Esophagus muscularis mucosa (tissue), 4 donors: Measurements from ENCODE around the gene SP2. TPM values are rescaled to one million over a fixed set of nuclear protein-coding genes. Genes with fewer than 3 reads are reported as not detected.
A peak's percentile ranks its signal among the peaks of the same experiment; 100 is the strongest.

ENCODE experiments used
- DNase-seq: peaks from one replicate; pipeline ENCODE4 v3.0.0-alpha.2; 2017; ENCODE audit errors: extremely low spot score
- H3K27ac ChIP-seq, 4 donors: fragments of 200-600 bp; sonication (generic); replicated peaks in 1 of 4; 1 replicate in 3 of 4; 2 replicates in 1 of 4; pipeline ENCODE4 v1.5.1; 2016 to 2019; ENCODE audit warnings: mild to moderate bottlenecking in 1 of 4
- H3K27me3 ChIP-seq, 4 donors: fragments of 200-600 bp; sonication (generic); one replicate each; pipeline versions ENCODE4 v1.5.1 to v1.6.0; 2016 to 2019
- H3K36me3 ChIP-seq, 4 donors: fragments of 200-600 bp; sonication (generic); one replicate each; pipeline ENCODE4 v1.5.1; 2016 to 2019
- H3K4me1 ChIP-seq, 4 donors: fragments of 200-600 bp; sonication (generic); one replicate each; pipeline ENCODE4 v1.5.1; 2016 to 2019
- H3K4me3 ChIP-seq, 4 donors: fragments of 200-600 bp; sonication (generic); 1 replicate in 2 of 4; 2 replicates in 2 of 4; pipeline ENCODE4 v1.5.1; 2016 to 2019; ENCODE audit warnings: mild to moderate bottlenecking in 4 of 4, moderate library complexity in 1 of 4
- H3K9me3 ChIP-seq, 4 donors: fragments of 200-600 bp; sonication (generic); 1 replicate in 3 of 4; 2 replicates in 1 of 4; pipeline ENCODE4 v1.5.1; 2016 to 2019
- CTCF ChIP-seq, 3 experiments: fragments of 200-600 bp in 2 of 3; fragments of 450-650 bp in 1 of 3; sonication (generic) in 2 of 3; IDR thresholded peaks; one replicate each; pipeline ENCODE4 v1.5.1; 2017 to 2019; ENCODE audit warnings: antibody characterized with exemption in 3 of 3, mild to moderate bottlenecking in 2 of 3, moderate library complexity in 1 of 3
- EP300 ChIP-seq: sonication (generic); formaldehyde crosslinking; IDR thresholded peaks from one replicate; pipeline ENCODE4 v1.6.1; 2017; ENCODE audit warnings: antibody characterized with exemption
- POLR2A ChIP-seq: fragments of 450-650 bp; IDR thresholded peaks from one replicate; pipeline ENCODE4 v1.6.1; 2017; ENCODE audit warnings: antibody characterized with exemption, moderate library complexity, mild to moderate bottlenecking, low read depth
- POLR2AphosphoS5 ChIP-seq, 2 donors: sonication (generic); formaldehyde crosslinking; IDR thresholded peaks; one replicate each; pipeline ENCODE4 v1.6.1; 2017; ENCODE audit warnings: antibody characterized with exemption in 2 of 2
- WGBS: methylation state at CpG from one replicate; pipeline ENCODE4 v1.1.5; 2018; 5-methylcytosine and 5-hydroxymethylcytosine counted together
- intact Hi-C: fragments of 100-400 bp; cut with DNase I; formaldehyde crosslinking; loops from one replicate; pipeline ENCODE4 v1.15.1; 2023
- total RNA-seq, 4 donors: library from RNA; depleted of rRNA; stranded (reverse); fragments of >200 nt; gene quantifications; one replicate each; pipeline versions ENCODE4 v1.1.0 to v1.2.1, GENCODE V29; 2016

The SP2 gene
- total RNA-seq, 4 donors from 2014 or later = 7.1 to 16.0 (median 9.4) TPM

GRCh38 chr17:47949197-47949759, 53.2 kb downstream of the SP2 start:
- 1% methylated on average over 22 of the region's 22 CpGs for WGBS

GRCh38 chr17:47949946-47950345, 53.9 kb downstream of the SP2 start:
- TF ChIP-seq CTCF (IDR thresholded peaks at IDR 0.05) (no peak), POLR2AphosphoS5 (IDR thresholded peaks at IDR 0.05) (no peak), POLR2A (no peak)
- H3K9me3 ChIP-seq = no peaks in the 10 kb centered on the region
- H3K27ac ChIP-seq = peak overlapping the region in 3 of 4 donors; percentile 64 to 73 (median 68)
- H3K36me3 ChIP-seq = peaks cover 0 to 38% (median 23%) of the 10 kb centered on the region in 4 donors
- no peak overlapping the region for H3K4me3 ChIP-seq
- no peaks in the 10 kb centered on the region for H3K27me3 ChIP-seq
- intact Hi-C loops = loop anchor here (2.0 to 10.0 kb wide), 3 partner anchors 21 to 105 kb away; partner anchors contain the start of genes CDK5RAP3 and SCRN2
- DNase-seq = no peak
- H3K4me1 ChIP-seq = peaks cover 19 to 44% (median 26%) of the 10 kb centered on the region in 4 donors
- 77% methylated on average over 1 of the region's 3 CpGs for WGBS

More at GRCh38 chr17:47949197-47949759, 53.2 kb downstream of the SP2 start:
- Histone ChIP-seq H3K4me1 (peaks cover 19 to 49% (median 26%) of the 10 kb centered on the region in 4 donors), H3K27ac (peak overlapping the region; percentile 47 to 73 (median 66)), H3K4me3 (peak overlapping the region; percentile 35 to 52 (median 42)), H3K27me3 (no peaks in the 10 kb centered on the region), H3K36me3 (peaks cover 0 to 44% (median 30%) of the 10 kb centered on the region in 4 donors), H3K9me3 (no peaks in the 10 kb centered on the region)
- intact Hi-C loops = loop anchor here (2.0 to 10.0 kb wide), 2 partner anchors 22 to 104 kb away; partner anchors contain the start of genes CDK5RAP3 and SCRN2
- DNase-seq = peak; percentile 95
- TF ChIP-seq EP300 (no peak), CTCF (IDR thresholded peaks at IDR 0.05) (peak; percentile 83 to 93 (median 88)), POLR2AphosphoS5 (IDR thresholded peaks at IDR 0.05) (peak in 1 of 2 donors; percentile 37), POLR2A (no peak)

- H3K4me1 ChIP-seq = peaks cover 16 to 42% (median 23%) of the 10 kb centered on the region in 4 donors
- intact Hi-C loops = loop anchor here (5.0 kb wide), 1 partner anchor 67 kb away; no protein-coding TSS in a partner anchor
- DNase-seq = no peak
- no peaks in the 10 kb centered on the region for H3K9me3 ChIP-seq
- H3K36me3 ChIP-seq = peaks cover 0 to 33% (median 18%) of the 10 kb centered on the region in 4 donors
- no peaks in the 10 kb centered on the region for H3K27me3 ChIP-seq
- no peak overlapping the region for H3K27ac ChIP-seq
- H3K4me3 ChIP-seq = no peak overlapping the region
- 86% methylated on average over 4 of the region's 4 CpGs for WGBS
- TF ChIP-seq POLR2A (no peak), EP300 (no peak), CTCF (IDR thresholded peaks at IDR 0.05) (no peak), POLR2AphosphoS5 (IDR thresholded peaks at IDR 0.05) (no peak)
Measured at GRCh38 chr17:47950448-47950847, 54.4 kb downstream of the SP2 start.

- Histone ChIP-seq H3K27me3 (no peaks in the 10 kb centered on the region), H3K27ac (no peak overlapping the region), H3K4me1 (peaks cover 12 to 27% (median 18%) of the 10 kb centered on the region in 4 donors), H3K4me3 (no peak overlapping the region), H3K36me3 (peaks cover 0 to 19% (median 6%) of the 10 kb centered on the region in 4 donors), H3K9me3 (no peaks in the 10 kb centered on the region)
- WGBS = 83% methylated on average over 12 of the region's 12 CpGs
- DNase-seq = no peak
- TF ChIP-seq CTCF (IDR thresholded peaks at IDR 0.05) (no peak), POLR2A (no peak), EP300 (no peak), POLR2AphosphoS5 (IDR thresholded peaks at IDR 0.05) (no peak)
- intact Hi-C loops = loop anchor here (5.0 kb wide), 1 partner anchor 65 kb away; no protein-coding TSS in a partner anchor
Measured at GRCh38 chr17:47952171-47953021, 56.4 kb downstream of the SP2 start.
